ENCODE results near the gene OAF. TPM values are rescaled to one million over a fixed set of nuclear protein-coding genes. Genes with fewer than 3 reads are reported as not detected.

Gene OAF
- total and polyA plus RNA-seq, 2 donors: 4.9 to 5.3 TPM

GRCh38 chr11:120181376-120181975 is 29.4 kb upstream of the OAF start:
- 94% methylated on average over 10 of the region's 10 CpGs for WGBS
- H3K27ac ChIP-seq (ENCODE audit: low read depth in 1 of 2, low read length in 1 of 2): no peak overlapping the region
- no peaks in the 10 kb centered on the region for H3K4me1 ChIP-seq (ENCODE audit: control insufficient read depth in 2 of 2, insufficient read depth in 2 of 2, low read length in 2 of 2)
- no peak overlapping the region for H3K4me3 ChIP-seq (ENCODE audit: low read length in 2 of 2)
- no peaks in the 10 kb centered on the region for H3K36me3 ChIP-seq (ENCODE audit: control insufficient read depth in 2 of 2, insufficient read depth in 2 of 2, low read length in 1 of 2)
- H3K9me3 ChIP-seq (ENCODE audit: control insufficient read depth in 2 of 2, insufficient read depth in 1 of 2, low read length in 1 of 2): no peaks in the 10 kb centered on the region
- H3K27me3 ChIP-seq (ENCODE audit: control insufficient read depth in 2 of 2, insufficient read depth in 1 of 2, low read length in 1 of 2): no peaks in the 10 kb centered on the region
- DNase-seq (ENCODE audit: low read depth in 6 of 9, low spot score in 9 of 9): no peak

DNA sequence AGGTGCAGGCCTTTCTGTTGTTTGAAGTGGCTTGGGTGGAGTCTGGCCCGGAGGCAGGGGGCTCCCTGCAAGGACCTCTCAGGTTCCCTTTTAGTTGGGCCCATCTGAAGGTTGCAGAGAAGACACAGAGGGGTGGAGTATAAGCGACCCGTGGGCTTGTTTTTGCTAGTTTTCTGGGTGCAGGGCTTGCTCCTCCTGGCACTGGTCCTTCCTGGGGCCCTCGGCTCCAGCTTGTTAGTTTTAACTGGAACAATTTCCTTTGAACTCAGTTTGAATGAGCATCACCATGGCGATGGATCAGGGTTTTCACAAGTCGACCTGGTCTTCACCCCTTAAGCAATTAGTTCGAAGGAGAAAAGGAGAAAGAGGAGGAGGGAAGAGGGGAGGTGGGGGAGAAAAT is 28.5 kb upstream of the OAF start:
- no peaks in the 10 kb centered on the region for H3K27me3 ChIP-seq (ENCODE audit: control insufficient read depth in 2 of 2, insufficient read depth in 1 of 2, low read length in 1 of 2)
- WGBS: 79% methylated on average over 7 of the region's 7 CpGs
- peaks cover 0 to under 1% of the 10 kb centered on the region in 2 donors for H3K4me1 ChIP-seq (ENCODE audit: control insufficient read depth in 2 of 2, insufficient read depth in 2 of 2, low read length in 2 of 2)
- no peak overlapping the region for H3K27ac ChIP-seq (ENCODE audit: low read depth in 1 of 2, low read length in 1 of 2)
- DNase-seq (ENCODE audit: low read depth in 6 of 9, low spot score in 9 of 9): no peak
- H3K36me3 ChIP-seq (ENCODE audit: control insufficient read depth in 2 of 2, insufficient read depth in 2 of 2, low read length in 1 of 2): no peaks in the 10 kb centered on the region
- no peak overlapping the region for H3K4me3 ChIP-seq (ENCODE audit: low read length in 2 of 2)
- no peaks in the 10 kb centered on the region for H3K9me3 ChIP-seq (ENCODE audit: control insufficient read depth in 2 of 2, insufficient read depth in 1 of 2, low read length in 1 of 2)

- Histone ChIP-seq H3K4me3 (ENCODE audit: low read length in 2 of 2) (no peak overlapping the region), H3K27ac (ENCODE audit: low read depth in 1 of 2, low read length in 1 of 2) (no peak overlapping the region), H3K27me3 (ENCODE audit: control insufficient read depth in 2 of 2, insufficient read depth in 1 of 2, low read length in 1 of 2) (no peaks in the 10 kb centered on the region), H3K36me3 (ENCODE audit: control insufficient read depth in 2 of 2, insufficient read depth in 2 of 2, low read length in 1 of 2) (no peaks in the 10 kb centered on the region), H3K9me3 (ENCODE audit: control insufficient read depth in 2 of 2, insufficient read depth in 1 of 2, low read length in 1 of 2) (no peaks in the 10 kb centered on the region), H3K4me1 (ENCODE audit: control insufficient read depth in 2 of 2, insufficient read depth in 2 of 2, low read length in 2 of 2) (peaks cover 0 to 3% of the 10 kb centered on the region in 2 donors)
- no peak for DNase-seq (ENCODE audit: low read depth in 6 of 9, low spot score in 9 of 9)
- WGBS: 91% methylated on average over 5 of the region's 5 CpGs
Observed at GRCh38 chr11:120182790-120183491, 27.9 kb upstream of the OAF start.

DNA sequence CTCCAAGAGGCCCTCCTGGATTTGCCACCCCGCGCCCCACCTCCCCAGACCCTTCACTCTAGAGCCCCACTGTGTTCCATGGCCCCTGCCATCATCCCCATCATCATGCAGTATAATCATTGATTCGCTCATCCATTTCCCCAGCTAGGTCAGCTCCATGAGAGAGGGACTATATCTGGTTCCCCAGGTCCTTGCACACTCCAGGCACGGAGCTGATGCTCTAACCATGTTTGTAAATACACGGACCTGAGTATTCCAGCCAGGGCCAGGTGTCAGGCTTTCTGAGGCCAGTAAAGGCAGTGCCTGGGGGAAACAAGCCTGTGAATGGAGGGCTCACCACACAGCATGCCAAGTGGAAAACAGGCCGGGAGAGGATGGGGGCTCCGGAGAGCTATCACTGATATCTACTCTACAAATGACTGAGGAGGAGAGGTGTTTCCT is 27.1 kb upstream of the OAF start:
- DNase-seq (ENCODE audit: low read depth in 6 of 9, low spot score in 9 of 9): no peak
- Histone ChIP-seq H3K4me3 (ENCODE audit: low read length in 2 of 2) (no peak overlapping the region), H3K36me3 (ENCODE audit: control insufficient read depth in 2 of 2, insufficient read depth in 2 of 2, low read length in 1 of 2) (no peaks in the 10 kb centered on the region), H3K27me3 (ENCODE audit: control insufficient read depth in 2 of 2, insufficient read depth in 1 of 2, low read length in 1 of 2) (no peaks in the 10 kb centered on the region), H3K9me3 (ENCODE audit: control insufficient read depth in 2 of 2, insufficient read depth in 1 of 2, low read length in 1 of 2) (no peaks in the 10 kb centered on the region), H3K27ac (ENCODE audit: low read depth in 1 of 2, low read length in 1 of 2) (no peak overlapping the region), H3K4me1 (ENCODE audit: control insufficient read depth in 2 of 2, insufficient read depth in 2 of 2, low read length in 2 of 2) (peaks cover 0 to 3% of the 10 kb centered on the region in 2 donors)
- 94% methylated on average over 7 of the region's 7 CpGs for WGBS

GRCh38 chr11:120184371-120184945 is 26.4 kb upstream of the OAF start:
- Histone ChIP-seq H3K36me3 (ENCODE audit: control insufficient read depth in 2 of 2, insufficient read depth in 2 of 2, low read length in 1 of 2) (no peaks in the 10 kb centered on the region), H3K27ac (ENCODE audit: low read depth in 1 of 2, low read length in 1 of 2) (no peak overlapping the region), H3K27me3 (ENCODE audit: control insufficient read depth in 2 of 2, insufficient read depth in 1 of 2, low read length in 1 of 2) (no peaks in the 10 kb centered on the region), H3K4me3 (ENCODE audit: low read length in 2 of 2) (no peak overlapping the region), H3K9me3 (ENCODE audit: control insufficient read depth in 2 of 2, insufficient read depth in 1 of 2, low read length in 1 of 2) (no peaks in the 10 kb centered on the region), H3K4me1 (ENCODE audit: control insufficient read depth in 2 of 2, insufficient read depth in 2 of 2, low read length in 2 of 2) (peaks cover 0 to 3% of the 10 kb centered on the region in 2 donors)
- DNase-seq (ENCODE audit: low read depth in 6 of 9, low spot score in 9 of 9): no peak
- 94% methylated on average over 11 of the region's 11 CpGs for WGBS

GRCh38 chr11:120184946-120185705 is 25.7 kb upstream of the OAF start:
- H3K27me3 ChIP-seq (ENCODE audit: control insufficient read depth in 2 of 2, insufficient read depth in 1 of 2, low read length in 1 of 2): no peaks in the 10 kb centered on the region
- H3K36me3 ChIP-seq (ENCODE audit: control insufficient read depth in 2 of 2, insufficient read depth in 2 of 2, low read length in 1 of 2): no peaks in the 10 kb centered on the region
- WGBS: 93% methylated on average over 7 of the region's 7 CpGs
- H3K4me1 ChIP-seq (ENCODE audit: control insufficient read depth in 2 of 2, insufficient read depth in 2 of 2, low read length in 2 of 2): peaks cover 0 to 3% of the 10 kb centered on the region in 2 donors
- no peaks in the 10 kb centered on the region for H3K9me3 ChIP-seq (ENCODE audit: control insufficient read depth in 2 of 2, insufficient read depth in 1 of 2, low read length in 1 of 2)
- no peak for DNase-seq (ENCODE audit: low read depth in 6 of 9, low spot score in 9 of 9)
- H3K27ac ChIP-seq (ENCODE audit: low read depth in 1 of 2, low read length in 1 of 2): no peak overlapping the region
- H3K4me3 ChIP-seq (ENCODE audit: low read length in 2 of 2): no peak overlapping the region

DNA sequence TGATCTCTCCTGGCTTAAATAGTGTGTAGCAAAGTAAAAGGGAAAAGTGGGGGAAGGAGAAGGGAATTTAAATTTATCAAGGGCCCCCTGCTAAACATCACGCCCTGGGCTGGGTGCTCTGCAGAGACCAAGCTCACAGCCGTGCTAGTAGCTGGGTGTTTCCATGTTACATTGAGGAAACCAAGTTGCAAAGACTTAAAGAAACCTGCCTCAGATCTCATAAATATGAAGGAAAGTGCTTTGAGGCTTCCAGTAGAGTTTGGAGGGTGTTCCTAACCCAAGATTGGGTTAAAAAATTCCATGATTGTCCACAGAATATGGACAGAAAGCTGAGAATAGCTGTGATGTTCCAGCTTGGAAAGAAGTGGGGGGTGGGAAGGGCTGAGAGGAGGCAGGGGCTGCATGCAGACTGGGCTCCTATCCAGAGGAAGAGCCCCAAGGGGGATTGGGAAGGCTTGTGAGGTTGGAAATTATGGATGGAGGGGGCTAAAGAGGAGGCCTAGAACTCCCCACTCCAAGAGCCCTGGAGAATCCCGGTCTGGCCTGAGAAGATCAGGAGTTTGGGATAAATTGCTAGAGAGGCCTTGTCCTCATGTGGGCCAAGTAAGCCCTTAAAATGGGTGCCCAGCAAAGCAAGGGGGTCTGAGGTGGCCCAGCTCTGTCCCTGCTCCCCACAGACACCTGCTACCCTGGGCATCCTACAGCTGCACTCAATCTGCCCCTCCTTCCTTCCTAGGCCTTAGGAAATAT is 25.0 kb upstream of the OAF start:
- Histone ChIP-seq H3K9me3 (ENCODE audit: control insufficient read depth in 2 of 2, insufficient read depth in 1 of 2, low read length in 1 of 2) (no peaks in the 10 kb centered on the region), H3K4me1 (ENCODE audit: control insufficient read depth in 2 of 2, insufficient read depth in 2 of 2, low read length in 2 of 2) (peaks cover 0 to 3% of the 10 kb centered on the region in 2 donors), H3K36me3 (ENCODE audit: control insufficient read depth in 2 of 2, insufficient read depth in 2 of 2, low read length in 1 of 2) (no peaks in the 10 kb centered on the region), H3K27me3 (ENCODE audit: control insufficient read depth in 2 of 2, insufficient read depth in 1 of 2, low read length in 1 of 2) (no peaks in the 10 kb centered on the region), H3K4me3 (ENCODE audit: low read length in 2 of 2) (no peak overlapping the region), H3K27ac (ENCODE audit: low read depth in 1 of 2, low read length in 1 of 2) (peak overlapping the region in 1 of 2 donors; percentile 26)
- WGBS: 97% methylated on average over 3 of the region's 3 CpGs
- DNase-seq (ENCODE audit: low read depth in 6 of 9, low spot score in 9 of 9): no peak

GRCh38 chr11:120186456-120186773 is 24.4 kb upstream of the OAF start:
- Histone ChIP-seq H3K27ac (ENCODE audit: low read depth in 1 of 2, low read length in 1 of 2) (no peak overlapping the region), H3K4me3 (ENCODE audit: low read length in 2 of 2) (no peak overlapping the region), H3K27me3 (ENCODE audit: control insufficient read depth in 2 of 2, insufficient read depth in 1 of 2, low read length in 1 of 2) (no peaks in the 10 kb centered on the region), H3K9me3 (ENCODE audit: control insufficient read depth in 2 of 2, insufficient read depth in 1 of 2, low read length in 1 of 2) (no peaks in the 10 kb centered on the region), H3K4me1 (ENCODE audit: control insufficient read depth in 2 of 2, insufficient read depth in 2 of 2, low read length in 2 of 2) (peaks cover 0 to 3% of the 10 kb centered on the region in 2 donors), H3K36me3 (ENCODE audit: control insufficient read depth in 2 of 2, insufficient read depth in 2 of 2, low read length in 1 of 2) (no peaks in the 10 kb centered on the region)
- no peak for DNase-seq (ENCODE audit: low read depth in 6 of 9, low spot score in 9 of 9)

Data from thymus (tissue), 11 donors.